NCI-H446 (cell line): ENCODE measurements around the gene ADAM10.

ENCODE experiments used
- DNase-seq, 2 experiments: peaks; one replicate each; lab custom pipeline; 2025; lab: John Stamatoyannopoulos, UW

ADAM10 gene

DNA sequence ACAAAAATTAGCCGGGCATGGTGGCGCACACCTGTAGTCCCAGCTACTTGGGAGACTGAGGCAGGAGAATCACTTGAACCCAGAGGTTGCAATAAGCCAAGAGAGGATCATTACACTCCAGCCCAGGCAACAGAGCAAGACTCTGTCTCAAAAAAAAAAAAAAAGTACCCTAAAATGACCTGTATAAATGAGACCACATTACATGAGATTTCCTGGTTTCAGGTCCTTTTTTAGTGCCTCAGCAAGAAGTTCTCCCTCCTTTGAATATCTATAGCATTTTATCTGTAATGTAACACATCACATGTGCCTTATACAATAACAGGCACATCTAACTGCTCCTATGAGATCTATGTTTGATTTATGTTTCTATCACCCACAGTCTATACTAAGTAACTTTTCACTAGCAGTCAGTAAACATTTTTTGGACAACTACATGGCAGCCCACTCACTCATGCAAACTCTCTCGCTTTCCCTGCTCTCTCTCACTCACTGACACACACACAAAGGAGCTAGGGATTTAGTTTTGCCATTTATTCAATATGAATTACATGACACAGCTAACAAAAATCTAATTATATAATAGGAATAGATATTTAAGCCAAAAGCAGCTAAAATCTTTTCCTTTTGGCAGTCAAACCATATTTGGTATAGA, 34.1 kb downstream of the ADAM10 start:
- no peak for DNase-seq

DNA sequence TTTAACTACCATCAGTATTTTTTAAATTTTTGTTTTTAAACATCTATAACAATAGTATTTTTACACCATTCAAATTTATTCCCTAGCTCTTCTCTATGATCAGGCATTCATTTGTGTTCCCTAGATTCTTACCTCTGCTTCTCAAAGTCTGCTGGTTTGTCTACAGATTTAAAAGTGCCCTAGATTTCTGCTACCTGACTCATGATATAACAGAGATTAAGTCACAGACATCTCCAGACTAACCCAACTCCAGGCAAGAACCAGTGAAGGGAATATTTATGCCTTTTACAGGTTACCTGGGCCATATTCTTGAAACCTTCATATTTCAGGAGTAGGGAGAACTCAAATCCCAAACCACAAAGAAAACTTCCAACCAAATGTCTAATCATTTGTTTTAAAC, 38.8 kb downstream of the ADAM10 start:
- no peak for DNase-seq

- no peak for DNase-seq
Measured at GRCh38 chr15:58707397-58707796, 42.1 kb downstream of the ADAM10 start.

- no peak for DNase-seq
Measured at GRCh38 chr15:58705105-58705504, 44.4 kb downstream of the ADAM10 start.

GRCh38 chr15:58704155-58704865, 45.2 kb downstream of the ADAM10 start:
- no peak for DNase-seq

DNA sequence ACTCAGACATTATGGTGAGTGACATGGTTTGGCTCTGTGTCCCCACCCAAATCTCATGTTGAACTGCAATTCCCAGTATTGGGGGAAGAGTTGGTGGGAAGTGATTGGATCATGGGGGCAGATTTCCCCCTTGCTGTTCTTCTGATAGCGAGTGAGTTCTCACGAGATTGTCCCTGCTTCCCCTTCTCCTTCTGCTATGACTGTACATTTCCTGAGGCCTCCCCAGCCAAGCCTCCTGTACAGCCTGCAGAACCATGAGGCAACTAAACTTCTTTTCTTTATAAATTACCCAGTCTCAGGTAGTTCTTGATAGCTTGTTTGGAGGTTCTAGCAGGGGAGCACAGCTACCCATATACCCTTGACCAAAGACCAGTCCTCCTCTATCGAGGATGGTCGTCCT, 45.9 kb downstream of the ADAM10 start:
- no peak for DNase-seq

- no peak for DNase-seq
Measured at GRCh38 chr15:58702233-58702632, 47.3 kb downstream of the ADAM10 start.

DNA sequence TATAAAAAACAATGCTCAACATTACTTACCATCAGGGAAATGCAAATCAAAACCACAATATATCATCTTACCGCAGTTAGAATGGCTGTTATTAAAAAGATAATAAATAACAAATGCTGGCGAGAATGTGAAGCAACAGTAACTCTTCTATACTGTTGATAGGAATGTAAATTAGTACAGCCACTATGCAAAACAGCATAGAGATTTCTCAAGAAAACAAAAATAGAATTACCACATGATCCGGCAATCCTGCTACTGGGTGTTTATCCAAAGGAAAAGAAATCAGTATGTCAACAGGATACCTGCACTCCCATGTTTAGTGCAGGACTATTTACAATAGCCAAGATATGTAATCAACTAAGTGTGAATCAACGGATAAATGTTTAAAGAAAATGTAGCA, 48.1 kb downstream of the ADAM10 start:
- DNase-seq = no peak

GRCh38 chr15:58699769-58700168, 49.7 kb downstream of the ADAM10 start:
- no peak for DNase-seq

DNA sequence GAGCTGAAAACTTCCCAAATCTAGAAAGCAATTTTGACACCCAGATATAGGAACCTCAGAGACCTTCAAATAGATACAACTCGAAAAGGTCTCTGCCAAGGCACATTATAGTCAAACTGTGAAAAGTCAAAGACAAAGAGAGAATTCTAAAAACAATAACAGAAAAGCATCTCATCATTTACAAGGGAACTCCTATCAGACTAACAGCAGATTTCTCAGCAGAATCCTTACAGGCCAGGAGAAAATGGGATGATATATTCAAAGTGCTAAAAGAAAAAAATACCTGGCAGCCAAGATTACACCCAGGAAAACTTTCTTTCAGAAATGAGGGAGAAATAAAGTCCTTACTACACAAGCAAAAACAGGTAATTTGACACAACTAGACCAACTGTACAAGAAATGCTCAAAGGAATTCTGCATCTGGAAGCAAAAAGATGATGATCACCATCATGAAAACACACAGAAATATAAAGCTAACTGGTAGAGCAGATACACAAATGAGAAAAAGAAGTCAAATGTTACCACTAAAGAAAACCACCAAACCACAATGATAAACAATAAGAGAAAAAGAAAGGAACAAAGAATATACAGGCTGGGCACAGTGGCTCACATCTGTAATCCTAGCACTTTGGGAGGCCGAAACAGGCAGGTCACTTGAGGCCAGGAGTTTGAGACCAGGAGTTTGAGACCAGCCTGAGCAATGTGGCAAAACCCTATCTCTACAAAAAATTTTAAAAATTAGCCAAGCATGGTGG, 50.4 kb downstream of the ADAM10 start:
- no peak for DNase-seq

GRCh38 chr15:58697220-58697619, 52.3 kb downstream of the ADAM10 start:
- no peak for DNase-seq

GRCh38 chr15:58696738-58697137, 52.8 kb downstream of the ADAM10 start:
- DNase-seq = no peak

DNA sequence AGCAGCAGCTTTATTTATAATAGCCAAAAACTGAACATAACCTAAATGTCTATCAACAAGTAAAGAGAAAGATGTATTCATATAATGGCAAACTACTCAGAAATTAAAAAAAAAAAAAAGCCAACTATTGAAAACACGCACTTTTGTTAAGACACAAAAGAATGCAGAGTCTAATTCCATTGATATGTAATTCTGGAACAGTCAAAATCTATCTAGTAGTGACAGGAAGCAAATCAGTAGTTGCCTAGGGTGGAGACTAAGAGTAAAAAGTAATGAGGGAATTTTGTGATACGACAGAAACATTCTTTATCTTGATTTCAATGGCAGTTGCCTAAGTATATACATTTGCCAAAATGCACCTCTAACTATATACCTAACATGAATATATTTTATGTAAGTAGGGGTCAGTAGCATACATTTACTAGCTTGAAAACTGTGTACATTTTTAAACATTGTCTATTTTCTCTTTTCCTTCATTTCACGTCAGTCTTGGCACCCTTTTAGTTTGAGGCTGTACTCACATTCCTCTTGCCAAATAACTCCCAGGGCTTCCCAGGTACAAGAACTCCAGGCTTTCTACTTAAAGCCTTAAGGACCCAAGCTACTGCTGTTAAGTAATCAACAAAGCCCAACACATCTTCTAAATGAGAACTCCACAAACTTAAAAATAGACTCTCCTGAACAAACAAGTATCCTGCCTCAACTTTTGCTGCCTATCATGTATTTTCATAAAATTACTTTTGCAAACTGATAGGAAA, 54.7 kb downstream of the ADAM10 start:
- no peak for DNase-seq

DNA sequence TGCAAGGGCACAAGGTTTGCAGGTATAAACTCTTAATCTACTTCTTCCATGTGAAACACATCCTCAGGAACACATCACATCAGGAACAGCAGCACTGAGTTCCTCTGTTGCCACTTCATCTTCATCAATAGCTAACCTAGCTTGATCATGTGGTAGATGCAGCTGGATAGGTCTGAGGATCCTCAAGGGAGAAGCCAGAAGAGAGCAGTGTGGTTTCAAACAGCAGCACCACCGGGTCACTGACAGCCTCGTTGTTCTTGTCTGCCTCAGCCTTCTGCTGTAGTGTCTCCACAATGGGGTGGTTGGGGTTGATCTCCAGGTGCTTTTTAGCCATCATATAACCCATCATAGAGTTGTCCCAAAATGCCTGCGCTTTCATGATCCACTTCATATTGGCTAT, 58.8 kb downstream of the ADAM10 start:
- DNase-seq = no peak

DNA sequence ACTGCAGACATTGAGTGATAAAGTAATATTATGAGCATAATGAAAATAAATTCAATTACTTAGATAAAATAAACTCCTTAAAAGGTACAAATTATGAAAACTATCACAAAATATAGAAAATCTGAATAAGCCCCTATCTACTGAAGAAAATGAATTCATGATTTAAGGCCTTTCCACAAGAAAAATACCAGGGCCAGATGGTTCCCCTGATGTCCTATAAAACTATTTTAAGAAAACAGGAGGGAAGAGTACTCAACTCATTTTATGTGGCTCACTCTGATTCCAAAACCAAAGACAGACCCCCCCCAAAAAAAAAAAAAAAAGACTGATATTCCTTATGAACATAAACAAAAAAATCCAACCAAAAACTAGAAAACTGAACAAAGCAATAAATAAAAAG, 59.9 kb downstream of the ADAM10 start:
- DNase-seq = no peak

- no peak for DNase-seq
Measured at GRCh38 chr15:58686286-58686685, 63.2 kb downstream of the ADAM10 start.

- DNase-seq = no peak
Measured at GRCh38 chr15:58684751-58685150, 64.8 kb downstream of the ADAM10 start.

DNA sequence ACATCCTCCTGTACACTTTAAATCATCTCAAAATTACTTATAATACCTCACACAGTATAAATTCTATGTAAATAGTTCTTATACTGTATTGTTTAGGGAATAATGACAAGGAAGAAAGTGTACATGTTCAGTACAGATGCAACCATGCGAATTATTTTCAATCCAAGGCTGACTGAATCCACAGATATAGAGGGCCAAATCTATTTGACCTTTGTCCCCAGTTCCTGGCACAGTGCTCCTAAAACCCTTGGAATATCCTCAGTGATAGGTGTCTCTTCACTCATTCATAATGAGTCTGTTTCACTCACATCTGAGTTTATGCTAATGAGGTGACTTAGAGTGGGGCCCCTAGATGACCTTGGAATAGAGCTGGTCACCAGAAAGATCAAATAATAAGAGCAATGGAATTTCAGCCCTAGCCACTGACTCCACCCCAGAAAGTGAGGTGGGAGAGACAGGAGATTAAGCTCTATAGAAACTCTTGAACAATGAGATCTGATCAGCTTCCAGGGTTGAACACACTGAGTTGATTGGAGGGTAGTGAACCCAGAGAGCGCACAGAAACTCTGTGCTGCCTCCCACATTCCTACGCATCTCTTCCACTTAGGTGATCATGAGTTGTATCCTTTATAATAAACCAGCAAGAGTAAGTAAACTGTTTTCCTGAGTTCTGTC, 65.3 kb downstream of the ADAM10 start:
- no peak for DNase-seq

DNA sequence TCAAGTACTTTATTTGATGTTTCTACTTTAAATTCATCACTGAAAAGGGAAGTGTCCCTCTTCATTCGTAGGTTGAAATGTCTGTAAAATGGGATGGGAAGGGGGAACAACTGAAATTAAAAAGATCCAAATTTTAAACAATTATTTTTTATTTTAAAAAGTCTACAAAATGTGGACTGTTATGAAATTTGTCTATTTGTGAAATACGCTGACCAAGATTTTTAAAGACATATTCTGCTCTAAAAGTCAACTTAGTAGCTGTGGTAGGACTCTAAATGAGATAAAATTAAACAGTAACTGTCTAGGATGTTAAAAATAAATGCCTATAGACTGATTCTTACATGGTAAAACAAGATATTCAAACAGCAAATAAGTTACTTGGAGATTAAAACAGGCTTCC, 67.3 kb downstream of the ADAM10 start:
- no peak for DNase-seq

DNA sequence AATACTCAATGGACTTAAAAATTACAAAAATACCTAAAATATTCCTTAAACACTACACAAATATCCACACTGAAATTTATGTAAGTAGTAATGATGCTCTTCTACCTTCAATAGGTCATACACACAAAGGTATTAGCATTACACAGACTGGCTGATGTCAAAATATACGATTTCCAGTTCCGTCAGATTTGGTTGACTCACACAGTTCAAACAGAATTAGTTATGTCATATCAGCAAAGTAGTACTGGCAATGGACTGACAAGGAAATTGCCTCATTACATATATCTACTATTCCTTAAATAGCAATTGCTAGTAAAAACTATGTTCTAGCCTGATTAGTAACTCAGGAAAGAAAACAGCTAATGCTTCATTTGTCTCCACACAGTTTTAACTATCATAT, 70.8 kb downstream of the ADAM10 start:
- DNase-seq = no peak

- DNase-seq = no peak
Measured at GRCh38 chr15:58677426-58677825, 72.1 kb downstream of the ADAM10 start.

GRCh38 chr15:58676766-58677165, 72.7 kb downstream of the ADAM10 start:
- DNase-seq = no peak
